Peyer's patch (tissue), 4 donors: ENCODE results near the gene NTMT2.

Source experiments
- POLR2A ChIP-seq, 2 donors: fragments of 450-650 bp; IDR thresholded peaks; one replicate each; pipeline ENCODE4 v1.5.1; 2017; ENCODE audit warnings: antibody characterized with exemption in 2 of 2, mild to moderate bottlenecking in 2 of 2, moderate library complexity in 2 of 2
- TF ChIP-seq, protein P1 (sequence below), 6 experiments: fragments of 450-650 bp in 4 of 6; fragments of 200-600 bp in 2 of 6; sonication (generic) in 1 of 6; IDR thresholded peaks; one replicate each; pipeline ENCODE4 v1.5.1; 2017 to 2019; ENCODE audit warnings: antibody characterized with exemption in 6 of 6, mild to moderate bottlenecking in 3 of 6, moderate library complexity in 1 of 6

DNA sequence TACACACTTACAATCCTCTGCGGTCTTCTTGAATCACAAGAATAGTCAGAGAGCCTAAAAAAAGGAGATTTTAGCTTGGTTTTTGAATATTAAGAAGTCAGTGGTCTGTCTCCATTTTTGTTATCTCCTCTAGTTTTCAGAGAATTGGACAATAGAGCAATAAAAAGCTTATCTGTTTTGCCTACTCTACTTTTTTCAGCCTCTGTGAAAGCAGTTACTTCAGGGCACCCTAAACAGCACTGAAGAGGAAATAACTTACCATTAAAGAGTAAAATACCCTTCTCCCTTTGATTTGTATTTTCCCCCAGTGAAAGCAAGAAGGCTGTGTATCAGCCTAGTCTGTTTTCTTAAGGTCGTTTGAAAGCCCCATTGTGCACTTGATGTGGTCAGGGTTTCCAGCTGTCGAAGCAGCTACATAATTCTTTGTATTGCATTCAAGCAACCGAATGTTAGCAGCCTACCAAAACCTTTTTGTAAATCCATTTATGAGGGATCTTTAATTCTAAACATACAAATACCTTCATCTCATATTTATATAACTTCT is 1.0 kb downstream of the NTMT2 start:
- no peak for TF ChIP-seq POLR2A (IDR thresholded peaks at IDR 0.05)
- TF ChIP-seq, protein P1, sequence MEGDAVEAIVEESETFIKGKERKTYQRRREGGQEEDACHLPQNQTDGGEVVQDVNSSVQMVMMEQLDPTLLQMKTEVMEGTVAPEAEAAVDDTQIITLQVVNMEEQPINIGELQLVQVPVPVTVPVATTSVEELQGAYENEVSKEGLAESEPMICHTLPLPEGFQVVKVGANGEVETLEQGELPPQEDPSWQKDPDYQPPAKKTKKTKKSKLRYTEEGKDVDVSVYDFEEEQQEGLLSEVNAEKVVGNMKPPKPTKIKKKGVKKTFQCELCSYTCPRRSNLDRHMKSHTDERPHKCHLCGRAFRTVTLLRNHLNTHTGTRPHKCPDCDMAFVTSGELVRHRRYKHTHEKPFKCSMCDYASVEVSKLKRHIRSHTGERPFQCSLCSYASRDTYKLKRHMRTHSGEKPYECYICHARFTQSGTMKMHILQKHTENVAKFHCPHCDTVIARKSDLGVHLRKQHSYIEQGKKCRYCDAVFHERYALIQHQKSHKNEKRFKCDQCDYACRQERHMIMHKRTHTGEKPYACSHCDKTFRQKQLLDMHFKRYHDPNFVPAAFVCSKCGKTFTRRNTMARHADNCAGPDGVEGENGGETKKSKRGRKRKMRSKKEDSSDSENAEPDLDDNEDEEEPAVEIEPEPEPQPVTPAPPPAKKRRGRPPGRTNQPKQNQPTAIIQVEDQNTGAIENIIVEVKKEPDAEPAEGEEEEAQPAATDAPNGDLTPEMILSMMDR (IDR thresholded peaks at IDR 0.05): no peak
